ENCODE measurements around the gene CORT. TPM values are rescaled to one million over a fixed set of nuclear protein-coding genes. Genes with fewer than 3 reads are reported as not detected.

Gene CORT
- total and polyA plus RNA-seq, 2 donors (not counting 3 experiments of a cell fraction or from before 2014, with no cell fraction given), result 0.11 TPM; not detected in 1

DNA sequence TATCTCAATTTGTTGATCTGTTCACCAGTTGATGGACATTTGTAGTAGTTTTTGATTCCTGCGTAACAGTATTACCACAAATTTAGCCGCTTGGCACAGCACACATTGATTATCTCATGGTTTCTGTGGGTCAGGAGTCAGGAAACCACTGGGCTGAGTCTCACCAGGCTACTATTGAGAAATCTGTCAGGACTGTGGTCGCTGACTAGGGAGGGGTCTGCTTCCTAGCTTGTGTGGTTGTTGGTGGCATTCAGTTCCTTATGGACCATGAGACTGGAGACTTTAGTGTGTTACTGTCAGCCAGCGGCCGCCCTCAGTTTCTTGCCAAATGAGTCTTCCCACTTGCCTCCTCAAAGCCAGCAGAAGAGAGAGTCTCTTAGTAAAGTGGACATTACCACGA lies 34.7 kb downstream of the CORT start:
- no peak overlapping the region for H3K27ac ChIP-seq (ENCODE audit: insufficient read depth, low read depth, low read length)
- H3K9me1 ChIP-seq (replicated peaks; ENCODE audit: control insufficient read depth, extremely low read depth, insufficient read depth, low read length), result no peaks in the 10 kb centered on the region
- BruUV-seq (replicated peaks), result no TSS peak
- H3K9ac ChIP-seq (replicated peaks; ENCODE audit: extremely low read depth, insufficient read depth, low read length), result no peak overlapping the region
- H2AFZ ChIP-seq (ENCODE audit: low read depth, low read length), result no peak overlapping the region
- dilution Hi-C loops (cut with MboI; ENCODE audit: extremely low pct_ligation_motif_present, low sequenced_read_pairs), result no loop called here
- H3K36me3 ChIP-seq (ENCODE audit: control insufficient read depth in 2 of 2, extremely low read depth in 1 of 2, insufficient read depth in 2 of 2, low read length in 2 of 2), result no peaks in the 10 kb centered on the region
- ChIA-PET CTCF (interaction anchor here (1.9 kb wide), 1 partner anchor 10 kb away, joined by 13 read pairs; no protein-coding TSS in a partner anchor), POLR2A (no interaction called here)
- no peak overlapping the region for H3K4me2 ChIP-seq (ENCODE audit: insufficient read depth, low read length)
- H3K4me1 ChIP-seq (ENCODE audit: control insufficient read depth, extremely low read depth, insufficient read depth, low read length), result no peaks in the 10 kb centered on the region
- no peaks in the 10 kb centered on the region for H4K20me1 ChIP-seq (replicated peaks; ENCODE audit: control insufficient read depth, extremely low read depth, insufficient read depth, low read length)
- TF ChIP-seq MAX (IDR thresholded peaks at IDR 0.05; ENCODE audit: insufficient read depth, insufficient read length) (no peak), MYC (IDR thresholded peaks at IDR 0.05; ENCODE audit: low read depth, low read length) (no peak), JUN (IDR thresholded peaks at IDR 0.05; ENCODE audit: borderline replicate concordance, insufficient read depth, insufficient read length, low read depth) (no peak), EZH2 (IDR thresholded peaks at IDR 0.05; ENCODE audit: borderline replicate concordance, low read depth, low read length, severe bottlenecking) (no peak), POLR2A (IDR thresholded peaks at IDR 0.05; ENCODE audit: low read depth, low read length) (no peak), POLR2AphosphoS5 (IDR thresholded peaks at IDR 0.05; ENCODE audit: insufficient read depth, low read depth, low read length) (no peak), CTCF (IDR thresholded peaks at IDR 0.05; ENCODE audit: extremely low read depth in 1 of 2, insufficient read depth in 1 of 2, low read depth in 1 of 2, low read length in 2 of 2) (no peak), FOS (IDR thresholded peaks at IDR 0.05; ENCODE audit: borderline replicate concordance, insufficient read depth, low read length) (no peak)
- H3K79me2 ChIP-seq (ENCODE audit: control insufficient read depth, insufficient read depth, low read length), result peaks cover 43% of the 10 kb centered on the region
- H3K27me3 ChIP-seq (ENCODE audit: control insufficient read depth in 2 of 2, insufficient read depth in 2 of 2, low read length in 2 of 2), result no peaks in the 10 kb centered on the region
- no peak overlapping the region for H3K4me3 ChIP-seq (replicated peaks in 1 of 3; ENCODE audit: insufficient read depth in 1 of 3, low read depth in 1 of 3, low read length in 3 of 3)
- DNase-seq (ENCODE audit: low read depth, low spot score) (no peak), FAIRE-seq (no peak)
- intact Hi-C loops (cut with micrococcal nuclease), result no loop called here
- no peaks in the 10 kb centered on the region for H3K9me3 ChIP-seq (replicated peaks; ENCODE audit: control insufficient read depth, insufficient read depth, low read length)

Measured in endothelial cell of umbilical vein (primary cell).